H1 (cell line): ENCODE measurements around the gene MYMX. TPM values are rescaled to one million over a fixed set of nuclear protein-coding genes. Genes with fewer than 3 reads are reported as not detected.

Source experiments
- ASH2L ChIP-seq: fragments of 200-600, 300-600 bp; sonication (generic); IDR thresholded peaks from one replicate; pipeline ENCODE4 v1.7.1; 2017; ENCODE audit warnings: low read length
- CHD1 ChIP-seq: IDR thresholded peaks from 2 replicates; pipeline ENCODE4 v1.6.1; 2012; ENCODE audit warnings: low read depth, low read length, improper control_type of control experiment
- CHD7 ChIP-seq: fragments of 300-600 bp; sonication (generic); IDR thresholded peaks from 2 replicates; pipeline ENCODE4 v1.7.1; 2012; ENCODE audit warnings: low read length, moderate library complexity, mild to moderate bottlenecking, inconsistent platforms; ENCODE audit not compliant: insufficient replicate concordance
- RFX5 ChIP-seq: IDR thresholded peaks from 2 replicates; pipeline ENCODE4 v1.6.1; 2011; ENCODE audit warnings: low read depth, low read length, improper control_type of control experiment, borderline replicate concordance
- TAF1 ChIP-seq: IDR thresholded peaks from 2 replicates; pipeline ENCODE4 v1.6.1; 2011; ENCODE audit warnings: mild to moderate bottlenecking, low read depth, low read length
- polyA plus RNA-seq, 7 experiments: library from polyadenylated mRNA; depleted of rRNA in 3 of 7; stranded (reverse) in 5 of 7; unstranded in 2 of 7; fragments of >200 nt in 5 of 7; fragments of 200-250 nt in 2 of 7; gene quantifications; 1 replicate in 5 of 7; 2 replicates in 1 of 7; 4 replicates in 1 of 7; pipeline versions ENCODE4 v1.2.1 to v1.2.3, GENCODE V29; 2011 to 2013; ENCODE audit warnings: missing spikeins in 2 of 7, mixed read lengths in 2 of 7
- total RNA-seq: library from RNA; stranded (reverse); fragmentation: NEBNext Ultra II Directional; extraction: Animal tissue kit (Norgen Biotek cat#: 25700); gene quantifications from 2 replicates; pipeline ENCODE4 v1.2.1, GENCODE V29; 2021

Gene MYMX
- total and polyA plus RNA-seq, 2 of the 8 experiments (the other 6 are each of a cell fraction or from before 2014, with no cell fraction given): 4.7 to 6.9 TPM

DNA sequence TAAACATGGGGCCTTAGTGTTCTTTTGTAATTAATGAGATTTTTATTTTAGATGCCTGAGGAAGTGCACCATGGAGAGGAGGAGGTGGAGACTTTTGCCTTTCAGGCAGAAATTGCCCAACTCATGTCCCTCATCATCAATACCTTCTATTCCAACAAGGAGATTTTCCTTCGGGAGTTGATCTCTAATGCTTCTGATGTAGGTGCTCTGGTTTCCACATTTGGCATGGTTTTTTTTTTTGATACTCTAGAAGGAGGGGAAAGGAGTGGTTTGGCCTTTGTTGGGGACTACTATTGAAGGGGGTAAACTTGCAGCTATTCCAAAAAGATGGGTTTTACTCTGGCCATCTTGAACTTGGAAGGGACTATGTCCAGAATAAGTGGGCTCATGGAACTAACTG lies 31.9 kb downstream of the MYMX start (continued):
- TF ChIP-seq CHD7 (no peak), TAF1 (no peak), RFX5 (no peak), CHD1 (no peak), ASH2L (no peak)
